WTC11 (cell line): ENCODE measurements around the gene BSN.

Experiments used
- AFF4 ChIP-seq: sonication (generic); formaldehyde crosslinking; IDR thresholded peaks from 2 replicates; pipeline ENCODE4 v1.8.1; 2023; ENCODE audit warnings: mild to moderate bottlenecking, missing genetic modification reagents, borderline replicate concordance
- ATF1 ChIP-seq: sonication (generic); formaldehyde crosslinking; IDR thresholded peaks from 2 replicates; pipeline ENCODE4 v1.8.1; 2023; ENCODE audit warnings: mild to moderate bottlenecking, moderate library complexity, missing genetic modification reagents
- ATF3 ChIP-seq: sonication (generic); formaldehyde crosslinking; conservative IDR thresholded peaks from 2 replicates; pipeline ENCODE4 v1.8.1; 2022; ENCODE audit warnings: mild to moderate bottlenecking, missing genetic modification reagents
- CTCF ChIP-seq: fragments of 200-600 bp; IDR thresholded peaks from 2 replicates; pipeline ENCODE4 v1.8.0; 2022; ENCODE audit warnings: antibody characterized with exemption
- IRF1 ChIP-seq: sonication (generic); formaldehyde crosslinking; IDR thresholded peaks from 2 replicates; pipeline ENCODE4 v1.8.0; 2023; ENCODE audit warnings: missing genetic modification reagents
- KAT7 ChIP-seq: sonication (generic); formaldehyde crosslinking; IDR thresholded peaks from 2 replicates; pipeline ENCODE4 v1.8.1; 2023; ENCODE audit warnings: missing genetic modification reagents, mild to moderate bottlenecking, borderline replicate concordance
- MAX ChIP-seq: sonication (generic); formaldehyde crosslinking; IDR thresholded peaks from 2 replicates; pipeline ENCODE4 v1.8.0; 2022; ENCODE audit warnings: mild to moderate bottlenecking, missing genetic modification reagents
- NR3C1 ChIP-seq: sonication (generic); formaldehyde crosslinking; conservative IDR thresholded peaks from 2 replicates; pipeline ENCODE4 v1.8.1; 2023; ENCODE audit warnings: low read depth, mild to moderate bottlenecking, missing genetic modification reagents
- SP1 ChIP-seq: sonication (generic); formaldehyde crosslinking; conservative IDR thresholded peaks from 2 replicates; pipeline ENCODE4 v1.8.1; 2022; ENCODE audit warnings: missing genetic modification reagents
- TCF7 ChIP-seq: sonication (generic); formaldehyde crosslinking; IDR thresholded peaks from 2 replicates; pipeline ENCODE4 v1.8.0; 2022; ENCODE audit warnings: mild to moderate bottlenecking, low read depth, missing genetic modification reagents, moderate library complexity
- TP53 ChIP-seq: sonication (generic); formaldehyde crosslinking; IDR thresholded peaks from 2 replicates; pipeline ENCODE4 v1.8.1; 2023; ENCODE audit warnings: mild to moderate bottlenecking, missing genetic modification reagents
- USF1 ChIP-seq: sonication (generic); formaldehyde crosslinking; IDR thresholded peaks from 2 replicates; pipeline ENCODE4 v1.8.0; 2022; ENCODE audit warnings: mild to moderate bottlenecking, missing genetic modification reagents
- ZNF138 ChIP-seq: sonication (generic); formaldehyde crosslinking; conservative IDR thresholded peaks from 2 replicates; pipeline ENCODE4 v1.8.1; 2022; ENCODE audit warnings: mild to moderate bottlenecking, moderate library complexity, missing genetic modification reagents
- ZNF317 ChIP-seq: sonication (generic); formaldehyde crosslinking; IDR thresholded peaks from 2 replicates; pipeline ENCODE4 v1.8.1; 2023; ENCODE audit warnings: low read depth, mild to moderate bottlenecking, moderate library complexity, missing genetic modification reagents, borderline replicate concordance

GRCh38 chr3:49705390-49705960 is 151.2 kb downstream of the BSN start:
- TF ChIP-seq CTCF (no peak), TP53 (CRISPR knock-in tag) (no peak), TCF7 (CRISPR knock-in tag) (no peak), MAX (CRISPR knock-in tag) (no peak), AFF4 (CRISPR knock-in tag) (no peak), ZNF317 (CRISPR knock-in tag) (no peak), SP1 (no peak), KAT7 (CRISPR knock-in tag) (no peak), NR3C1 (CRISPR knock-in tag) (no peak), ATF3 (CRISPR knock-in tag) (no peak), ZNF138 (CRISPR knock-in tag) (no peak), ATF1 (CRISPR knock-in tag) (no peak), IRF1 (no peak), USF1 (CRISPR knock-in tag) (no peak)
